OCI-LY7 (cell line): Measurements from ENCODE around the gene ATP1B2. TPM values are rescaled to one million over a fixed set of nuclear protein-coding genes. Genes with fewer than 3 reads are reported as not detected.
A peak's percentile ranks its signal among the peaks of the same experiment; 100 is the strongest.

ENCODE experiments used
- BruUV-seq: library from RNA; stranded (reverse); fragments of 400-500 nt; replicated peaks from 2 replicates; lab custom pipeline; 2021; lab: Mats Ljungman, UMichigan
- CTCF ChIA-PET: fragments of 300-600 bp; sonication (Branson Sonifier 250); formaldehyde crosslinking; loops from one replicate; lab custom pipeline; 2022; ENCODE audit warnings: antibody characterized with exemption; ENCODE audit not compliant: unreplicated experiment; lab: Charles Lee
- POLR2A ChIA-PET: fragments of 300-600 bp; sonication (Branson Sonifier 250); formaldehyde crosslinking; loops from one replicate; lab custom pipeline; 2022; ENCODE audit warnings: antibody characterized with exemption; lab: Charles Lee
- DNase-seq: peaks from one replicate; pipeline ENCODE4 v3.0.0-alpha.2; 2015; ENCODE audit warnings: low spot score
- H2AFZ ChIP-seq: fragments of 200-600 bp; sonication (generic), shearing (Covaris generic); 2 replicates; pipeline ENCODE4 v1.6.1; 2014; ENCODE audit warnings: mild to moderate bottlenecking, antibody characterized with exemption, low read length, moderate library complexity
- H3K27ac ChIP-seq: fragments of 200-600 bp; sonication (generic); 2 replicates; pipeline ENCODE4 v1.5.1; 2014; ENCODE audit warnings: mixed run types, low read depth, mild to moderate bottlenecking, moderate library complexity, low read length, inconsistent platforms; ENCODE audit not compliant: poor library complexity, severe bottlenecking
- H3K36me3 ChIP-seq: fragments of 200-600 bp; sonication (generic); 2 replicates; pipeline ENCODE4 v1.6.1; 2014; ENCODE audit warnings: mild to moderate bottlenecking, antibody characterized with exemption, low read length, moderate library complexity, mixed read lengths; ENCODE audit not compliant: insufficient read depth
- H3K4me1 ChIP-seq: fragments of 200-600 bp; sonication (generic); 2 replicates; pipeline ENCODE4 v1.5.1; 2014; ENCODE audit warnings: mild to moderate bottlenecking, low read length; ENCODE audit not compliant: insufficient read depth, poor library complexity, severe bottlenecking
- H3K4me2 ChIP-seq: fragments of 200-600 bp; sonication (generic); 2 replicates; pipeline ENCODE4 v1.6.1; 2014; ENCODE audit warnings: mild to moderate bottlenecking, low read length
- H3K4me3 ChIP-seq: fragments of 200-600 bp; sonication (generic); 2 replicates; pipeline ENCODE4 v1.5.1; 2014; ENCODE audit warnings: mild to moderate bottlenecking, low read depth, low read length; ENCODE audit not compliant: poor library complexity, severe bottlenecking
- H3K79me2 ChIP-seq: fragments of 200-600 bp; sonication (generic); 2 replicates; pipeline ENCODE4 v1.6.1; 2016; ENCODE audit warnings: low read depth, mild to moderate bottlenecking, low read length, moderate library complexity, mixed read lengths; ENCODE audit not compliant: insufficient read depth
- H3K9me2 ChIP-seq: fragments of 200-600 bp; sonication (generic); 2 replicates; pipeline ENCODE4 v1.6.1; 2016; ENCODE audit warnings: mild to moderate bottlenecking, low read length, mixed read lengths; ENCODE audit not compliant: insufficient read depth
- H3K9me3 ChIP-seq: fragments of 200-600 bp; sonication (generic); 2 replicates; pipeline ENCODE4 v1.6.1; 2014; ENCODE audit warnings: mild to moderate bottlenecking, mixed run types, low read length, mixed read lengths
- H4K20me1 ChIP-seq: fragments of 200-600 bp; sonication (generic); 2 replicates; pipeline ENCODE4 v1.6.1; 2014; ENCODE audit warnings: mild to moderate bottlenecking, antibody characterized with exemption, low read length, moderate library complexity, mixed read lengths; ENCODE audit not compliant: insufficient read depth
- CTCF ChIP-seq: fragments of 200-600 bp; sonication (generic); conservative IDR thresholded peaks from 2 replicates; pipeline ENCODE4 v1.5.1; 2014; ENCODE audit warnings: mild to moderate bottlenecking, antibody characterized with exemption, low read length, moderate library complexity, mixed read lengths
- EZH2phosphoT487 ChIP-seq: fragments of 200-600 bp; sonication (generic); IDR thresholded peaks from 2 replicates; pipeline ENCODE4 v1.6.1; 2018; ENCODE audit warnings: low read depth, borderline replicate concordance, mild to moderate bottlenecking, mixed run types, antibody characterized with exemption, low read length, moderate library complexity, mixed read lengths
- intact Hi-C: fragments of 100-400 bp; cut with micrococcal nuclease; formaldehyde crosslinking; loops from one replicate; pipeline ENCODE4 v1.10.0; 2022; ENCODE audit not compliant: unreplicated experiment
- total RNA-seq, 2 experiments: library from RNA; depleted of rRNA in 1 of 2; stranded (reverse); fragments of >200 nt in 1 of 2; shearing (Covaris generic) in 1 of 2; gene quantifications; 2 replicates each; pipeline ENCODE4 v1.2.3, GENCODE V29; 2014 to 2022

The ATP1B2 gene
- total RNA-seq, 2 experiments from 2014 or later = not detected

- peaks cover 8% of the 10 kb centered on the region; the same call in 1 of the 2 replicates for H3K79me2 ChIP-seq
- ChIA-PET POLR2A (interaction anchor here (0.6 kb wide), 1 partner anchor 115 kb away, joined by 3 read pairs; no protein-coding TSS in a partner anchor), CTCF (no interaction called here)
- no peak overlapping the region for H2AFZ ChIP-seq
- no peaks in the 10 kb centered on the region for H4K20me1 ChIP-seq
- H3K4me3 ChIP-seq = no peak overlapping the region
- no peak for DNase-seq
- no peaks in the 10 kb centered on the region for H3K4me1 ChIP-seq
- no TSS peak for BruUV-seq
- no peak overlapping the region for H3K27ac ChIP-seq
- no peak overlapping the region for H3K4me2 ChIP-seq
- intact Hi-C loops = no loop called here
- H3K9me2 ChIP-seq = no peaks in the 10 kb centered on the region
- H3K36me3 ChIP-seq = peaks cover 51% of the 10 kb centered on the region
- TF ChIP-seq EZH2phosphoT487 (no peak), CTCF (no peak)
- H3K9me3 ChIP-seq = peaks cover 8% of the 10 kb centered on the region
Measured at GRCh38 chr17:7676533-7676932, 25.8 kb downstream of the ATP1B2 start.

GRCh38 chr17:7677388-7678067, 26.8 kb downstream of the ATP1B2 start:
- H3K4me1 ChIP-seq = no peaks in the 10 kb centered on the region
- CTCF ChIA-PET = no interaction called here
- no peaks in the 10 kb centered on the region for H4K20me1 ChIP-seq
- intact Hi-C loops = no loop called here
- no peaks in the 10 kb centered on the region for H3K9me2 ChIP-seq
- POLR2A ChIA-PET = no interaction called here
- H3K4me3 ChIP-seq = no peak overlapping the region
- peaks cover 46% of the 10 kb centered on the region for H3K36me3 ChIP-seq
- no peak overlapping the region for H2AFZ ChIP-seq
- BruUV-seq = no TSS peak
- H3K9me3 ChIP-seq = peaks cover 8% of the 10 kb centered on the region
- H3K4me2 ChIP-seq = no peak overlapping the region
- H3K79me2 ChIP-seq = peaks cover 15% of the 10 kb centered on the region
- TF ChIP-seq EZH2phosphoT487 = no peak
- no peak overlapping the region for H3K27ac ChIP-seq
- no peak for DNase-seq

DNA sequence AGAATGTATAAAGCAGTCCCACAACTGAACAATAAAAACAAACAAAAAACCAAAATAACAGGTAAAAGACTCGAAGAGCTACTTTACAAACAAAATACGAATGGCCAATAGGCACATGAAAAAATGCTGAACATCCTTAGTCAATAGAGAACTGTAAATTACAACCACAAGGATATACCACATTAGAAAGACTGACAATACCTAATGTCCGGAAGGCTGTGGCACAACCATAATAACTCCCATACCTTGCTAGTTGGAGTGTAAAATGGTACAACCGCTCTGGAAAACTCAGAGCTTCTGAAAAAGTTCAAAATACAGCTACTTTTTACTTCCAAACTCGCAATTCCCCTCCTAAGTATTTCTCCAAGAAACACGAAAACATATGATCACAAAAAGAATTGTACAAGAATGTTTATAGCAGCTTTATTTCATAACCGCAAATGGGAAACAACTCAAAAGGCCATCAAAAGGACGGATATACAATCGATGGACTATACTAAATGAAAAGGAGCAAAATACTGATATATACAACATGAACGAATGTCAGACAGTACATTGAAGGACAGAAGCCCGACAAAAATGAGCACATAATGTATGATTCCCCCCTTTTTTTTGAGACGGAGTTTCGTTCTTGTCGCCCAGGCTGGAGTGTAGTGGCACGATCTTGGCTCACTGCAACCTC, 34.3 kb downstream of the ATP1B2 start:
- DNase-seq = no peak
- Histone ChIP-seq H3K4me2 (peak overlapping the region; percentile 86), H2AFZ (no peak overlapping the region), H3K27ac (peak overlapping the region; percentile 93), H3K36me3 (peaks cover 42% of the 10 kb centered on the region), H4K20me1 (peaks cover 24% of the 10 kb centered on the region), H3K9me3 (no peaks in the 10 kb centered on the region), H3K79me2 (peaks cover 71% of the 10 kb centered on the region), H3K9me2 (no peaks in the 10 kb centered on the region), H3K4me1 (peaks cover 27% of the 10 kb centered on the region), H3K4me3 (peak overlapping the region; percentile 92)
- ChIA-PET CTCF (interaction anchor here (1.0 kb wide), 1 partner anchor 125 kb away, joined by 3 read pairs; no protein-coding TSS in a partner anchor), POLR2A (interaction anchor here (0.6 to 2.7 kb wide), 3 partner anchors 12 to 133 kb away, joined by 3 to 10 read pairs (median 5); partner anchors contain the start of gene SAT2)
- no TSS peak for BruUV-seq
- TF ChIP-seq EZH2phosphoT487 (no peak), CTCF (no peak)
- intact Hi-C loops = loop anchor here (5.0 kb wide), 5 partner anchors 113 to 692 kb away; partner anchors contain the start of genes KCTD11 and KRABD2
